Colonic mucosa (tissue), 4 donors: Measurements from ENCODE around the gene NPFFR1. TPM values are rescaled to one million over a fixed set of nuclear protein-coding genes. Genes with fewer than 3 reads are reported as not detected.

ENCODE experiments used
- DNase-seq: peaks from one replicate; pipeline ENCODE4 v3.0.0-alpha.2; 2020
- H3K27ac ChIP-seq: fragments of 200-600 bp; one replicate; pipeline ENCODE4 v1.8.0; 2021
- H3K27me3 ChIP-seq: fragments of 200-600 bp; one replicate; pipeline ENCODE4 v1.8.0; 2021
- H3K36me3 ChIP-seq: fragments of 200-600 bp; one replicate; pipeline ENCODE4 v1.8.0; 2021
- H3K4me1 ChIP-seq: fragments of 200-600 bp; one replicate; pipeline ENCODE4 v1.8.0; 2021; ENCODE audit warnings: mild to moderate bottlenecking
- H3K4me3 ChIP-seq: fragments of 200-600 bp; one replicate; pipeline ENCODE4 v1.8.0; 2021
- H3K9ac ChIP-seq, 2 donors: one replicate each; pipeline ENCODE4 v1.7.0; 2013; ENCODE audit warnings: control low read depth in 2 of 2, low read depth in 2 of 2, low read length in 2 of 2
- H3K9me3 ChIP-seq: fragments of 200-600 bp; one replicate; pipeline ENCODE4 v1.8.0; 2021
- intact Hi-C: fragments of 100-400 bp; cut with DNase I; formaldehyde crosslinking; loops from one replicate; pipeline ENCODE4 v1.14.1; 2022
- total RNA-seq, 2 donors: library from RNA; stranded (reverse); fragmentation: NEBNext Ultra II Directional in 1 of 2; extraction: Animal tissue kit (Norgen Biotek cat#: 25700) in 1 of 2; gene quantifications; one replicate each; pipeline ENCODE4 v1.2.1, GENCODE V29; 2021
- TF ChIP-seq, protein P1 (sequence below): fragments of 200-600 bp; IDR thresholded peaks from one replicate; pipeline ENCODE4 v1.8.0; 2022; ENCODE audit warnings: antibody characterized with exemption, mild to moderate bottlenecking
- donor health status: healthy.
- donor health status: DM: no; HTN: no; CAD: no.
- donor health status: DM: no; HTN: no; CAD: no.

Gene NPFFR1
- total RNA-seq = under 1 TPM; 0.07 to 0.08 TPM

GRCh38 chr10:70283445-70284399, at the start of gene NPFFR1:
Gene NPFFR1, minus strand, starts transcription at chr10:70284004. Its CDS starts 328 bp downstream, at chr10:70283676.
- Histone ChIP-seq H3K4me1 (peaks cover 7% of the 10 kb centered on the region), H3K27ac (no peak within 1 kb of the TSS), H3K4me3 (peak within 1 kb of the TSS; percentile 19), H3K9ac (peak within 1 kb of the TSS in 1 of 2 donors; percentile 8), H3K27me3 (peaks cover 26% of the 10 kb centered on the region), H3K9me3 (no peaks in the 10 kb centered on the region), H3K36me3 (no peaks in the 10 kb centered on the region)
- no peak for DNase-seq
- intact Hi-C loops = no loop called here
- TF ChIP-seq, protein P1, sequence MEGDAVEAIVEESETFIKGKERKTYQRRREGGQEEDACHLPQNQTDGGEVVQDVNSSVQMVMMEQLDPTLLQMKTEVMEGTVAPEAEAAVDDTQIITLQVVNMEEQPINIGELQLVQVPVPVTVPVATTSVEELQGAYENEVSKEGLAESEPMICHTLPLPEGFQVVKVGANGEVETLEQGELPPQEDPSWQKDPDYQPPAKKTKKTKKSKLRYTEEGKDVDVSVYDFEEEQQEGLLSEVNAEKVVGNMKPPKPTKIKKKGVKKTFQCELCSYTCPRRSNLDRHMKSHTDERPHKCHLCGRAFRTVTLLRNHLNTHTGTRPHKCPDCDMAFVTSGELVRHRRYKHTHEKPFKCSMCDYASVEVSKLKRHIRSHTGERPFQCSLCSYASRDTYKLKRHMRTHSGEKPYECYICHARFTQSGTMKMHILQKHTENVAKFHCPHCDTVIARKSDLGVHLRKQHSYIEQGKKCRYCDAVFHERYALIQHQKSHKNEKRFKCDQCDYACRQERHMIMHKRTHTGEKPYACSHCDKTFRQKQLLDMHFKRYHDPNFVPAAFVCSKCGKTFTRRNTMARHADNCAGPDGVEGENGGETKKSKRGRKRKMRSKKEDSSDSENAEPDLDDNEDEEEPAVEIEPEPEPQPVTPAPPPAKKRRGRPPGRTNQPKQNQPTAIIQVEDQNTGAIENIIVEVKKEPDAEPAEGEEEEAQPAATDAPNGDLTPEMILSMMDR = no peak

- H3K4me3 ChIP-seq = no peak overlapping the region
- H3K36me3 ChIP-seq = no peaks in the 10 kb centered on the region
- no peak for DNase-seq
- H3K27ac ChIP-seq = no peak overlapping the region
- no peaks in the 10 kb centered on the region for H3K9me3 ChIP-seq
- intact Hi-C loops = no loop called here
- no peak overlapping the region for H3K9ac ChIP-seq
- TF ChIP-seq, protein P1 = no peak
- H3K27me3 ChIP-seq = no peaks in the 10 kb centered on the region
- peaks cover 8% of the 10 kb centered on the region for H3K4me1 ChIP-seq
Observed at GRCh38 chr10:70333268-70333667, 49.5 kb upstream of the NPFFR1 start.

GRCh38 chr10:70331486-70332268, 47.9 kb upstream of the NPFFR1 start:
- H3K36me3 ChIP-seq = no peaks in the 10 kb centered on the region
- TF ChIP-seq, protein P1 = no peak
- no peaks in the 10 kb centered on the region for H3K9me3 ChIP-seq
- DNase-seq = peak; percentile 64
- no peak overlapping the region for H3K27ac ChIP-seq
- peak overlapping the region in 1 of 2 donors; percentile 39 for H3K9ac ChIP-seq
- peaks cover 8% of the 10 kb centered on the region for H3K4me1 ChIP-seq
- H3K4me3 ChIP-seq = no peak overlapping the region
- intact Hi-C loops = no loop called here
- H3K27me3 ChIP-seq = no peaks in the 10 kb centered on the region

GRCh38 chr10:70331160-70331485, 47.3 kb upstream of the NPFFR1 start:
- no peaks in the 10 kb centered on the region for H3K9me3 ChIP-seq

GRCh38 chr10:70330671-70331070, 46.9 kb upstream of the NPFFR1 start:
- Histone ChIP-seq H3K4me1 (peaks cover 8% of the 10 kb centered on the region), H3K27me3 (no peaks in the 10 kb centered on the region), H3K9ac (no peak overlapping the region), H3K4me3 (no peak overlapping the region), H3K36me3 (no peaks in the 10 kb centered on the region), H3K27ac (no peak overlapping the region), H3K9me3 (no peaks in the 10 kb centered on the region)
- intact Hi-C loops = no loop called here
- TF ChIP-seq, protein P1 = no peak
- no peak for DNase-seq

More at GRCh38 chr10:70331160-70331485, 47.3 kb upstream of the NPFFR1 start:
- H3K4me1 ChIP-seq = peaks cover 8% of the 10 kb centered on the region
- no peak for DNase-seq
- TF ChIP-seq, protein P1 = no peak
- no peak overlapping the region for H3K4me3 ChIP-seq
- intact Hi-C loops = no loop called here
- H3K36me3 ChIP-seq = no peaks in the 10 kb centered on the region
- no peaks in the 10 kb centered on the region for H3K27me3 ChIP-seq
- no peak overlapping the region for H3K27ac ChIP-seq
- no peak overlapping the region for H3K9ac ChIP-seq
